NB4 (cell line): ENCODE data around the gene FAM118A.

Source experiments
- DNase-seq: peaks from one replicate; pipeline ENCODE4 v3.0.0; 2010; ENCODE audit warnings: low read depth
- H3K4me3 ChIP-seq: one replicate; pipeline ENCODE4 v1.5.1; 2011; ENCODE audit warnings: mild to moderate bottlenecking, low read depth, low read length, moderate library complexity
- CTCF ChIP-seq: IDR thresholded peaks from one replicate; pipeline ENCODE4 v1.5.1; 2012; ENCODE audit warnings: low read depth, low read length
- MAX ChIP-seq: IDR thresholded peaks from 2 replicates; pipeline ENCODE4 v1.6.1; 2011; ENCODE audit warnings: low read depth, low read length
- MYC ChIP-seq: IDR thresholded peaks from 2 replicates; pipeline ENCODE4 v1.6.1; 2011; ENCODE audit warnings: low read depth, low read length
- POLR2A ChIP-seq: IDR thresholded peaks from 2 replicates; pipeline ENCODE4 v1.6.1; 2011; ENCODE audit warnings: mild to moderate bottlenecking; ENCODE audit not compliant: insufficient read length; ENCODE audit errors: extremely low read depth

FAM118A gene

GRCh38 chr22:45310977-45311531, 1.3 kb downstream of the FAM118A start:
- no peak for DNase-seq
- TF ChIP-seq CTCF = no peak
- TF ChIP-seq MAX = no peak
- TF ChIP-seq MYC = no peak
- no peak for TF ChIP-seq POLR2A
- peak overlapping the region; percentile 77 for H3K4me3 ChIP-seq

GRCh38 chr22:45312415-45312814, 2.7 kb downstream of the FAM118A start:
- no peak for TF ChIP-seq MAX
- TF ChIP-seq MYC = no peak
- TF ChIP-seq POLR2A = no peak
- no peak for TF ChIP-seq CTCF
- no peak overlapping the region for H3K4me3 ChIP-seq
- DNase-seq = no peak

- H3K4me3 ChIP-seq = no peak overlapping the region
- DNase-seq = no peak
- no peak for TF ChIP-seq MAX
- TF ChIP-seq POLR2A = no peak
- no peak for TF ChIP-seq MYC
- TF ChIP-seq CTCF = no peak
These were observed 3.1 kb downstream of the FAM118A start for GRCh38 chr22:45312856-45313255.

GRCh38 chr22:45314054-45314721, 4.5 kb downstream of the FAM118A start:
- TF ChIP-seq CTCF = no peak
- TF ChIP-seq MYC = no peak
- no peak for TF ChIP-seq MAX
- TF ChIP-seq POLR2A = no peak
- peak overlapping the region; percentile 27 for H3K4me3 ChIP-seq
- peak; percentile 57 for DNase-seq

- TF ChIP-seq CTCF = no peak
- no peak for DNase-seq
- H3K4me3 ChIP-seq = no peak overlapping the region
These were observed 5.1 kb downstream of the FAM118A start for GRCh38 chr22:45314786-45315185.
